ENCODE results near the gene SLC16A3.

SLC16A3 gene

DNA sequence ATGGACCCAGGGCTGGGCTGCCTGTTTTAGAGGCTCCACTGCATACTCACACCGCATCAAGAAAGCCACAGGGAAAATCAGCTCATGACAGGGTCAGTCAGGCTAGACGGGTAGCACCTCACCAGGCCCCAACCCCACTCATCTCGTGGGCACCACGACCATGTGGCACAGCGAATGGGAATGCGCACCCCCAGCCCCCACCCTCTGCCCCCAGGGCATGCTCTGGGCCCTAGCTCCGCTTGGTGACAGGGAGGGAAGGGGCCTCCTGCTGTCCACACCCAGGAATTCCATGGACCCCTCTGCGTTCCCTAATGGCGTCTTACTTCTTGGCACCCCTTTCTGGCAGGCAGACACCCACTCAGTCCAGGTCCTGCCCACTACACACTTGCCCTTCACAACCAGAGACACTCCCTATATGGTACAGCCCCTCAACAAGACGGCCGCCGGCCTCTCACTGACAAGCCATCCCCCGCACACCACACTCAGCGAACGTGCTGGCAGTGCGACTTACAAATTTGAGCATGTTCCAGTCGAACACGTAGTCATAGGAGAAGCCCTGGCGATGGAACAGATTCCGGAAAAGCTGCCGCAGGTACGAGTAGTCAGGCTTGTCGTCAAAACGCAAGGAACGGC, 22.1 kb downstream of the SLC16A3 start (continued):
- TF ChIP-seq, protein P1, sequence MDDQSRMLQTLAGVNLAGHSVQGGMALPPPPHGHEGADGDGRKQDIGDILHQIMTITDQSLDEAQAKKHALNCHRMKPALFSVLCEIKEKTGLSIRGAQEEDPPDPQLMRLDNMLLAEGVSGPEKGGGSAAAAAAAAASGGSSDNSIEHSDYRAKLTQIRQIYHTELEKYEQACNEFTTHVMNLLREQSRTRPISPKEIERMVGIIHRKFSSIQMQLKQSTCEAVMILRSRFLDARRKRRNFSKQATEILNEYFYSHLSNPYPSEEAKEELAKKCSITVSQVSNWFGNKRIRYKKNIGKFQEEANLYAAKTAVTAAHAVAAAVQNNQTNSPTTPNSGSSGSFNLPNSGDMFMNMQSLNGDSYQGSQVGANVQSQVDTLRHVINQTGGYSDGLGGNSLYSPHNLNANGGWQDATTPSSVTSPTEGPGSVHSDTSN (CRISPR knock-in tag; IDR thresholded peaks at IDR 0.05) = no peak
- TF ChIP-seq ZSCAN5A (tag by site-specific recombination; IDR thresholded peaks at IDR 0.05) (no peak), ZNF423 (tag by site-specific recombination; IDR thresholded peaks at IDR 0.05) (no peak), ZNF223 (tag by site-specific recombination; IDR thresholded peaks at IDR 0.05) (no peak), GLI2 (tag by site-specific recombination; IDR thresholded peaks at IDR 0.05; ENCODE audit: borderline replicate concordance, low read depth) (no peak), ZNF248 (tag by site-specific recombination; IDR thresholded peaks at IDR 0.05) (no peak), YY2 (tag by site-specific recombination; IDR thresholded peaks at IDR 0.05) (no peak), ZNF239 (tag by site-specific recombination; IDR thresholded peaks at IDR 0.05) (no peak), ZNF629 (tag by site-specific recombination; IDR thresholded peaks at IDR 0.05) (no peak), ZNF350 (tag by site-specific recombination; IDR thresholded peaks at IDR 0.05) (no peak), ZNF837 (tag by site-specific recombination; IDR thresholded peaks at IDR 0.05) (no peak), ZNF221 (tag by site-specific recombination; IDR thresholded peaks at IDR 0.05; ENCODE audit: borderline replicate concordance) (no peak), MYNN (tag by site-specific recombination; IDR thresholded peaks at IDR 0.05; ENCODE audit: borderline replicate concordance) (no peak)

- ChIA-PET POLR2A (no interaction called here), CTCF (interaction anchor here (0.6 to 1.3 kb wide), 3 partner anchors 11 to 180 kb away, joined by 3 to 8 read pairs (median 3); no protein-coding TSS in a partner anchor)
- TF ChIP-seq ZNF19 (tag by site-specific recombination; IDR thresholded peaks at IDR 0.05; ENCODE audit: low read depth) = no peak
- TF ChIP-seq SCRT1 (tag by site-specific recombination; IDR thresholded peaks at IDR 0.05; ENCODE audit: borderline replicate concordance) = no peak
- TF ChIP-seq ZNF223 (tag by site-specific recombination; IDR thresholded peaks at IDR 0.05) = no peak
- TF ChIP-seq, protein P2, sequence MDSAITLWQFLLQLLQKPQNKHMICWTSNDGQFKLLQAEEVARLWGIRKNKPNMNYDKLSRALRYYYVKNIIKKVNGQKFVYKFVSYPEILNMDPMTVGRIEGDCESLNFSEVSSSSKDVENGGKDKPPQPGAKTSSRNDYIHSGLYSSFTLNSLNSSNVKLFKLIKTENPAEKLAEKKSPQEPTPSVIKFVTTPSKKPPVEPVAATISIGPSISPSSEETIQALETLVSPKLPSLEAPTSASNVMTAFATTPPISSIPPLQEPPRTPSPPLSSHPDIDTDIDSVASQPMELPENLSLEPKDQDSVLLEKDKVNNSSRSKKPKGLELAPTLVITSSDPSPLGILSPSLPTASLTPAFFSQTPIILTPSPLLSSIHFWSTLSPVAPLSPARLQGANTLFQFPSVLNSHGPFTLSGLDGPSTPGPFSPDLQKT (IDR thresholded peaks at IDR 0.05; ENCODE audit: borderline replicate concordance, low read depth, low read length) = no peak
- no peak for TF ChIP-seq ZNF561 (tag by site-specific recombination; IDR thresholded peaks at IDR 0.05; ENCODE audit: borderline replicate concordance)
- TF ChIP-seq ZNF610 (tag by site-specific recombination; IDR thresholded peaks at IDR 0.05; ENCODE audit: borderline replicate concordance) = no peak
- no peak for TF ChIP-seq ZBTB26 (tag by site-specific recombination; optimal IDR thresholded peaks at IDR 0.05)
- no peak for TF ChIP-seq YY2 (tag by site-specific recombination; IDR thresholded peaks at IDR 0.05)
- TF ChIP-seq ZNF133 (tag by site-specific recombination; IDR thresholded peaks at IDR 0.05) = no peak
- TF ChIP-seq PRDM2 (tag by site-specific recombination; IDR thresholded peaks at IDR 0.05; ENCODE audit: borderline replicate concordance) = no peak
- Histone ChIP-seq H3K27ac (ENCODE audit: extremely low read depth, low read depth, low read length) (no peak overlapping the region), H3K4me1 (ENCODE audit: control insufficient read depth, insufficient read depth, low read length) (no peaks in the 10 kb centered on the region), H3K36me3 (ENCODE audit: control insufficient read depth in 2 of 2, insufficient read depth in 1 of 2, low read length in 2 of 2) (peaks cover 63 to 97% of the 10 kb centered on the region in 2 experiments), H3K9me3 (ENCODE audit: control insufficient read depth, insufficient read depth, low read depth, low read length) (no peaks in the 10 kb centered on the region), H3K4me3 (ENCODE audit: low read depth, low read length) (no peak overlapping the region)
Measured at GRCh38 chr17:82252511-82253178, 23.8 kb downstream of the SLC16A3 start.

Data from HEK293 (cell line).